Gastrocnemius medialis (tissue), 4 donors: Measurements from ENCODE around the gene PNPO.

ENCODE experiments used
- CTCF ChIP-seq, 5 experiments: fragments of 450-650 bp in 3 of 5; fragments of 200-600 bp in 2 of 5; sonication (generic) in 2 of 5; IDR thresholded peaks in 4 of 5; conservative IDR thresholded peaks in 1 of 5; 1 replicate in 4 of 5; 2 replicates in 1 of 5; pipeline ENCODE4 v1.5.1; 2016 to 2019; ENCODE audit warnings: antibody characterized with exemption in 5 of 5, mild to moderate bottlenecking in 3 of 5, moderate library complexity in 3 of 5
- POLR2A ChIP-seq, 2 donors: fragments of 450-650 bp; IDR thresholded peaks; one replicate each; pipeline ENCODE4 v1.6.1; 2017; ENCODE audit warnings: antibody characterized with exemption in 2 of 2, mild to moderate bottlenecking in 2 of 2, moderate library complexity in 2 of 2

GRCh38 chr17:47957591-47958490, 16.5 kb downstream of the PNPO start, which contains the start of gene PRR15L:
- TF ChIP-seq POLR2A (IDR thresholded peaks at IDR 0.05), result no peak
- TF ChIP-seq CTCF (IDR thresholded peaks at IDR 0.05 in 4 of 5, conservative IDR thresholded peaks at IDR 0.05 in 1 of 5), result no peak
